OCI-LY3 (cell line): ENCODE data around the gene KLF4.

Experiments
- H2AFZ ChIP-seq: fragments of 200-600, 300-600 bp; shearing (Covaris generic); 2 replicates; pipeline ENCODE4 v1.6.0; 2014; ENCODE audit warnings: antibody characterized with exemption, low read depth, low read length
- H3K27ac ChIP-seq: fragments of 200-600, 300-600 bp; sonication (generic); 2 replicates; pipeline ENCODE4 v1.5.1; 2014; ENCODE audit warnings: mild to moderate bottlenecking, low read length, moderate library complexity, mixed read lengths
- H3K27me3 ChIP-seq: fragments of 200-600, 300-600 bp; sonication (generic); 2 replicates; pipeline ENCODE4 v1.6.1; 2014; ENCODE audit warnings: low read depth, low read length, mixed read lengths
- H3K36me3 ChIP-seq: fragments of 200-600, 300-600 bp; sonication (generic); replicated peaks from 2 replicates; pipeline ENCODE3; 2014; ENCODE audit warnings: low read depth, low read length, mixed read lengths
- H3K4me1 ChIP-seq: fragments of 300-600, 200-600 bp; sonication (generic); 2 replicates; pipeline ENCODE4 v1.6.1; 2014; ENCODE audit warnings: low read length, mixed read lengths
- H3K4me2 ChIP-seq: fragments of 200-600, 300-600 bp; sonication (generic); 2 replicates; pipeline ENCODE4 v1.6.1; 2014; ENCODE audit warnings: low read length, mixed read lengths
- H3K4me3 ChIP-seq: fragments of 300-600, 200-600 bp; sonication (generic); 2 replicates; pipeline ENCODE4 v1.5.1; 2014; ENCODE audit warnings: antibody characterized with exemption, mild to moderate bottlenecking, low read length, moderate library complexity
- H3K79me2 ChIP-seq: fragments of 300-600, 200-600 bp; shearing (Covaris generic); 2 replicates; pipeline ENCODE4 v1.6.1; 2014; ENCODE audit warnings: mild to moderate bottlenecking, low read length, mixed read lengths
- H3K9ac ChIP-seq: fragments of 300-600, 200-600 bp; shearing (Covaris generic); 2 replicates; pipeline ENCODE4 v1.6.0; 2014; ENCODE audit warnings: mild to moderate bottlenecking, low read length, moderate library complexity
- H3K9me3 ChIP-seq: fragments of 200-600, 300-600 bp; shearing (Covaris generic); 2 replicates; pipeline ENCODE4 v1.6.1; 2014; ENCODE audit warnings: low read length, mixed read lengths; ENCODE audit not compliant: insufficient read depth
- H4K20me1 ChIP-seq: fragments of 200-600, 300-600 bp; sonication (generic); 2 replicates; pipeline ENCODE4 v1.6.1; 2016; ENCODE audit warnings: low read length, mixed read lengths; ENCODE audit not compliant: insufficient read depth
- EZH2phosphoT487 ChIP-seq: fragments of 200-600 bp; shearing (Covaris generic); IDR thresholded peaks from 2 replicates; pipeline ENCODE4 v1.6.1; 2018; ENCODE audit warnings: antibody characterized with exemption, mixed run types, low read depth
- TF ChIP-seq, protein P1 (sequence below): fragments of 200-600, 300-600 bp; sonication (generic); IDR thresholded peaks from 2 replicates; pipeline ENCODE4 v1.5.1; 2014; ENCODE audit warnings: antibody characterized with exemption, low read length, low read depth

The KLF4 gene

DNA sequence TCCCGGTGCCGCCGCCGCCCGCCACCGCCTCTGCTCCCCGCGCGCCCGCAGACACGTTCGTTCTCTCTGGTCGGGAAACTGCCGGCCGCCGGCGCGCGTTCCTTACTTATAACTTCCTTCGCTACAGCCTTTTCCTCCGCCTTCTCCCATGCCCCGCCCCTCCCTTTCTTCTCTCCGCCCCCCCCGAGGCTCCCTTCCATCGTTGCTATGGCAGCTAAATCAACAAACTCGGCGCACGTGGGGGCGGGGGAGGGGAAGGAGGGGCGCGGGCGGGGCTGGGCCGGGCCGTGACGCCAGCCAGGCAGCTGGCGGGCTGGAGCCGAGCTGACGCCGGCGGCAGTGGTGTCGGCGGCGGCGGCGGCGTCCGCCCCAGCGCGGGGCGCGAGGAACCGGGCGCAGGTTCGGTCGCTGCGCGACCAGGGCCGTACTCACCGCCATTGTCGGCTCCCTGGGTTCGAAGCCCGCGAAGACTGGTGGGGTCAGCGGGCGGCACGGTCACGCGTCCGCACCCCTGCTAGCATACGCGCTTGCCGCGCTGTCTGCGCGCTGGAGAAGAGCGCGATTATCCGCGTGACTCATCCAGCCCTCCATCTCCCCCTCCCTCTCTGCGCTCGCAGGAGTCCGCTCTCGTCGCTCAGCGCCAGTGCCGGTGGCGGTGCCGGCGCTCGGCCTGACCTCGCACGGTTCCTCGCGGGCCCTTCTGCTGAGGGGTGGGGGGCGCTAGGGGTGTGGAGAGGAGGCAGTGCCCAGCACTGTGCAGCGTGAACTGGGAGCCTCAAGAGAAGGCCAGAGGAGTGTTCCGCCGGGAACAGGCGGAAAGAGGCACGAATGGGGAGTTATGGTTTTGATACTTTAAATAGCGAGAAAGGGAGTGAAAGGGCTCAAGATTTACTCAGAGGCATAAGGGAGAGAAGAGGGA lies at the start of gene KLF4:
Gene KLF4, minus strand, starts transcription at position 83 of the 919 bp plus-strand sequence. CDS start 597 bp downstream, outside the sequence.
- 0 out of 2 replicates have a peak, but pooled peaks cover 2% of the 10 kb centered on the region for H3K27me3 ChIP-seq
- no peak within 1 kb of the TSS for H3K4me3 ChIP-seq
- H3K9ac ChIP-seq: no peak within 1 kb of the TSS
- H3K79me2 ChIP-seq: no peaks in the 10 kb centered on the region
- no peak within 1 kb of the TSS for H3K4me2 ChIP-seq
- H4K20me1 ChIP-seq: no peaks in the 10 kb centered on the region
- H3K4me1 ChIP-seq: no peaks in the 10 kb centered on the region
- no peaks in the 10 kb centered on the region for H3K36me3 ChIP-seq
- TF ChIP-seq, protein P1, sequence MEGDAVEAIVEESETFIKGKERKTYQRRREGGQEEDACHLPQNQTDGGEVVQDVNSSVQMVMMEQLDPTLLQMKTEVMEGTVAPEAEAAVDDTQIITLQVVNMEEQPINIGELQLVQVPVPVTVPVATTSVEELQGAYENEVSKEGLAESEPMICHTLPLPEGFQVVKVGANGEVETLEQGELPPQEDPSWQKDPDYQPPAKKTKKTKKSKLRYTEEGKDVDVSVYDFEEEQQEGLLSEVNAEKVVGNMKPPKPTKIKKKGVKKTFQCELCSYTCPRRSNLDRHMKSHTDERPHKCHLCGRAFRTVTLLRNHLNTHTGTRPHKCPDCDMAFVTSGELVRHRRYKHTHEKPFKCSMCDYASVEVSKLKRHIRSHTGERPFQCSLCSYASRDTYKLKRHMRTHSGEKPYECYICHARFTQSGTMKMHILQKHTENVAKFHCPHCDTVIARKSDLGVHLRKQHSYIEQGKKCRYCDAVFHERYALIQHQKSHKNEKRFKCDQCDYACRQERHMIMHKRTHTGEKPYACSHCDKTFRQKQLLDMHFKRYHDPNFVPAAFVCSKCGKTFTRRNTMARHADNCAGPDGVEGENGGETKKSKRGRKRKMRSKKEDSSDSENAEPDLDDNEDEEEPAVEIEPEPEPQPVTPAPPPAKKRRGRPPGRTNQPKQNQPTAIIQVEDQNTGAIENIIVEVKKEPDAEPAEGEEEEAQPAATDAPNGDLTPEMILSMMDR: no peak
- no peak for TF ChIP-seq EZH2phosphoT487
- H3K27ac ChIP-seq: no peak within 1 kb of the TSS
- H3K9me3 ChIP-seq: no peaks in the 10 kb centered on the region
- no peak within 1 kb of the TSS for H2AFZ ChIP-seq

DNA sequence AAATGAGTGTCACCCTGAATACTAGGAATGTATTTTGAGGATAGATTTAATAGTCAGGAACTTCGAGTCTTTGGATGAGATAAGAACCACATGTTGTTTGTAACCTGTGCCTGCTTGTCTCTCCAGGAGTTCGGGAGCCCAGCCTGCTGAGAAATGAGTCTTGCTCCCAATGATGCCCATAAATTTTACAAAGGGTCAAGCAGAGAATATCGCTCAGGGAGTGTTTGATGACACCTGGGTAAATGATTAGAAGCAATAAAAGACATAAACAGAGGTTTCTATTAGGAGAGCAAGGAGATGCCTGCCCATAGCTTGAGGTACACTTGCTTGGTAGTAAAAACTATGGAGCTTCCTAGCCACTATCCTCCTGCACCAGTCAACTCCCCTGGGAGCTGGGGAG lies 46.9 kb upstream of the KLF4 start:
- no peak overlapping the region for H3K27ac ChIP-seq
- H3K4me1 ChIP-seq: no peaks in the 10 kb centered on the region
- H3K4me3 ChIP-seq: no peak overlapping the region
- H3K27me3 ChIP-seq: no peaks in the 10 kb centered on the region
- H3K9me3 ChIP-seq: no peaks in the 10 kb centered on the region
- TF ChIP-seq, protein P1: no peak
- TF ChIP-seq EZH2phosphoT487: no peak
- H2AFZ ChIP-seq: no peak overlapping the region
- no peak overlapping the region for H3K9ac ChIP-seq
- H4K20me1 ChIP-seq: no peaks in the 10 kb centered on the region
- H3K36me3 ChIP-seq: no peaks in the 10 kb centered on the region
- no peak overlapping the region for H3K4me2 ChIP-seq
- no peaks in the 10 kb centered on the region for H3K79me2 ChIP-seq

- no peaks in the 10 kb centered on the region for H3K27me3 ChIP-seq
- H3K79me2 ChIP-seq: no peaks in the 10 kb centered on the region
- no peak overlapping the region for H3K4me2 ChIP-seq
- H3K36me3 ChIP-seq: no peaks in the 10 kb centered on the region
- no peak overlapping the region for H2AFZ ChIP-seq
- peaks cover 5% of the 10 kb centered on the region for H3K4me1 ChIP-seq
- no peaks in the 10 kb centered on the region for H4K20me1 ChIP-seq
- no peaks in the 10 kb centered on the region for H3K9me3 ChIP-seq
- H3K27ac ChIP-seq: no peak overlapping the region
- no peak overlapping the region for H3K9ac ChIP-seq
- TF ChIP-seq, protein P1: no peak
- no peak for TF ChIP-seq EZH2phosphoT487
- no peak overlapping the region for H3K4me3 ChIP-seq
Measured at GRCh38 chr9:107534510-107535078, 45.0 kb upstream of the KLF4 start.

- H2AFZ ChIP-seq: no peak overlapping the region
- no peaks in the 10 kb centered on the region for H3K79me2 ChIP-seq
- no peaks in the 10 kb centered on the region for H3K9me3 ChIP-seq
- H3K4me2 ChIP-seq: peak overlapping the region; percentile 12; the same call in 1 of the 2 replicates
- H4K20me1 ChIP-seq: no peaks in the 10 kb centered on the region
- H3K4me1 ChIP-seq: peaks cover 5% of the 10 kb centered on the region
- H3K27me3 ChIP-seq: no peaks in the 10 kb centered on the region
- no peak overlapping the region for H3K9ac ChIP-seq
- no peak for TF ChIP-seq EZH2phosphoT487
- TF ChIP-seq, protein P1: no peak
- no peak overlapping the region for H3K27ac ChIP-seq
- no peak overlapping the region for H3K4me3 ChIP-seq
- no peaks in the 10 kb centered on the region for H3K36me3 ChIP-seq
Measured at GRCh38 chr9:107530679-107531078, 41.1 kb upstream of the KLF4 start.
